HFF-Myc (cell line): ENCODE measurements around the gene P2RY6.

Experiments used
- DNase-seq: peaks from one replicate; pipeline ENCODE4 v3.0.0-alpha.2; 2011; ENCODE audit warnings: low read depth; ENCODE audit errors: extremely low read depth
- H3K4me3 ChIP-seq: replicated peaks from 2 replicates; pipeline ENCODE4 v1.5.1; 2011; ENCODE audit warnings: low read depth, mild to moderate bottlenecking, control low read depth, low read length
- CTCF ChIP-seq: IDR thresholded peaks from 2 replicates; pipeline ENCODE4 v1.5.1; 2012; ENCODE audit warnings: mild to moderate bottlenecking, low read depth, low read length, control low read depth; ENCODE audit errors: missing control alignments

P2RY6 gene

GRCh38 chr11:73324665-73325035 lies 52.5 kb downstream of the P2RY6 start:
- no peak overlapping the region for H3K4me3 ChIP-seq
- TF ChIP-seq CTCF = no peak
- DNase-seq = no peak

- no peak for TF ChIP-seq CTCF
- no peak overlapping the region for H3K4me3 ChIP-seq
- DNase-seq = no peak
These were observed 53.2 kb downstream of the P2RY6 start for GRCh38 chr11:73325036-73325981.

GRCh38 chr11:73326929-73327811 lies 55.0 kb downstream of the P2RY6 start:
- no peak overlapping the region for H3K4me3 ChIP-seq
- peak; percentile 76 for DNase-seq
- no peak for TF ChIP-seq CTCF

- DNase-seq = no peak
- TF ChIP-seq CTCF = no peak
- no peak overlapping the region for H3K4me3 ChIP-seq
These were observed 55.8 kb downstream of the P2RY6 start for GRCh38 chr11:73327812-73328364.

- no peak overlapping the region for H3K4me3 ChIP-seq
- DNase-seq = no peak
- TF ChIP-seq CTCF = peak; percentile 56
These were observed 58.5 kb downstream of the P2RY6 start for GRCh38 chr11:73330569-73331093.

- TF ChIP-seq CTCF = no peak
- no peak for DNase-seq
- H3K4me3 ChIP-seq = no peak overlapping the region
These were observed 59.2 kb downstream of the P2RY6 start for GRCh38 chr11:73331138-73331916.
